ENCODE data around the gene NCBP1.
"Not testable (repeated sequence)": the region's sequence is repeated elsewhere in the genome, so short reads cannot be mapped to it uniquely, and the experiment has no call there.

NCBP1 gene

DNA sequence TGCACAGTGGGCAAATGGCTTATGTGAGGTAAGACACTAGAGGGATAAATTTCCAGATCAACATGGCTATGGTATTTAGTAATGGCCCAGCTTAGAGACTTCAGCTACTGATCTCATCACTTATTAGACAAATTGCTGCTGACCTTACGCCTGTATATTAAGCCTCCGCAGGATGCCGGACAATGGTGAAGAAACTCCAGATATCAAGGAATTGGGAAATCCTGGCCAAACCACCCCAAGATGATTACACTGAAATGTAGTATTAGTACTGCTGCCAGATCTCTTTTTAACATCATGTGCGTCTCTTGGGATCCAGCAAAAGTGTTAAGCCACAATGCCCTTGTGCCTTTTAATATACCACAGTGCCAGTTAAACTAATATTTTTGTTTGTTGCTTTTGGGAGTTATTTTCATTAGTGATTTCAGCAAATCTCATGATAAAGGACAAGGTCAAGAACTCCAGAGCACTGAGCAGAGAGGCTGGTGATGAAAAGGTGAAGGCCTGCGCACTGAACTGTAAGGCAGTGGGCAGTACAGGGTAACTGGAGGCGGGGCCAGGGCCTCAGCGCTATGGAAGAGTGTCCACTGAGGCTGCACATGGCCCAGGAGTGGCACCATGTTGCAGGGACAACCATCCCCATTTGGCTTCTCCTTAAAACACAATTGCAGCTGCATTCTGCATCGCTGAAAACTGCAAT, 32.9 kb upstream of the NCBP1 start:
- H3K9ac ChIP-seq (ENCODE audit: low read depth, low read length) = no peak overlapping the region
- H3K4me3 ChIP-seq (ENCODE audit: low read depth, low read length) = no peak overlapping the region
- H3K36me3 ChIP-seq (ENCODE audit: control insufficient read depth, insufficient read depth, low read length) = peaks cover 59% of the 10 kb centered on the region
- 0 out of 2 replicates have a peak, but pooled peaks cover 2% of the 10 kb centered on the region for H3K4me1 ChIP-seq (ENCODE audit: control insufficient read depth, insufficient read depth, low read length)
- H3K9me3 ChIP-seq (ENCODE audit: control insufficient read depth, insufficient read depth, low read length) = no peaks in the 10 kb centered on the region
- no peaks in the 10 kb centered on the region for H3K27me3 ChIP-seq (ENCODE audit: control insufficient read depth, insufficient read depth, low read length)
- no peak overlapping the region for H3K27ac ChIP-seq (ENCODE audit: low read depth, low read length)

DNA sequence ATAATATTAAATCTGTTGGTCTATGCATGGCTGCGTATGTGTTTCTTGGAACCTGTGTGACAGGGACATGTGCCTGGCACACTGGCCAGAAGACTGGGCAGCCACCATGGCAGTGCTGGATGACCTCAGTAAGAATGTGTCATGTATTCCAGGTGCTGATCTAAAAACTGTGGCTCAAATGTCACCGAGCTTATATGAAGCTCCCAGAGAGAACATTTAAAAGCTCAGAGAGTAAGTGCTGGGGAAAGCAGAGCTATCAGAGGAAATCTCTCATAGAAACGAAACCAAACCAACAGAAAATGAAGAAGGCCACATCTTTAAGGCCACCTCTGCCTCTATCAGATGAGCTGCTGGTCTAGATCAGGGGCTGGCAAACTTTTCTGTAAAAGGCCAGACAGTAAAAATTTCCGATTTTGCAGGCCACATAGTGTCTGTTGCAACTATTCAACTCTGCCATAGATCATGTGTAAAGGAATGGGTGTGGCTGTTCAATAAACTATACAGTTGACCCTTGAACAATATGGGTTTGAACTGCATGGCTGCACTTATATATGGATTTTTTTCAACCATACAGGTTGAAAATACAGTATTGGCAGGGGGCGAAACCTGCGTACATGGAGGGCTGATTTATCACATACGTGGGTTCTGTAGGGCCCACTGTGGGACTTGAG, 32.3 kb upstream of the NCBP1 start:
- Histone ChIP-seq H3K4me1 (ENCODE audit: control insufficient read depth, insufficient read depth, low read length) (0 out of 2 replicates have a peak, but pooled peaks cover 2% of the 10 kb centered on the region), H3K27ac (ENCODE audit: low read depth, low read length) (no peak overlapping the region), H3K4me3 (ENCODE audit: low read depth, low read length) (no peak overlapping the region), H3K36me3 (ENCODE audit: control insufficient read depth, insufficient read depth, low read length) (peaks cover 66% of the 10 kb centered on the region), H3K9ac (ENCODE audit: low read depth, low read length) (no peak overlapping the region), H3K27me3 (ENCODE audit: control insufficient read depth, insufficient read depth, low read length) (no peaks in the 10 kb centered on the region), H3K9me3 (ENCODE audit: control insufficient read depth, insufficient read depth, low read length) (no peaks in the 10 kb centered on the region)

DNA sequence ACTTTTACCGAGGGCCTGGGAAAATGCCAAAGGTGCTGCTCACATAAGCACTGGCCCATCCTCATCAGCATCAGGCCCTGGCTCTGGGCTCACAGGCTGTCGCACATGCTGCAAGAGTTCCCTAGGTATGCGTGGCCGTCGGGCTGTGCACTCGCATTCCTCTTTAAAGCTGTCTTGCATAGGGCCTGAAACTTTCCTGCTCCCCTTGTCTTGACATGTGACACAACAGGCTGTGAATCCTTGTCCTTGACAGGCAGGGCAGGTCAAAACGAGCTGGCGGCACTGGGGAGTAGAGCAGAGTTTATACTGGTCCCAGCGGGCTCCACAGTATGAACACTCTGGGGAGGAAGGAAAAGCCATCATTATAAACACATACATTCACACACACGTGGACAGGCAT, 31.2 kb upstream of the NCBP1 start:
- no peaks in the 10 kb centered on the region for H3K9me3 ChIP-seq (ENCODE audit: control insufficient read depth, insufficient read depth, low read length)
- 0 out of 2 replicates have a peak, but pooled peaks cover 2% of the 10 kb centered on the region for H3K4me1 ChIP-seq (ENCODE audit: control insufficient read depth, insufficient read depth, low read length)
- no peaks in the 10 kb centered on the region for H3K27me3 ChIP-seq (ENCODE audit: control insufficient read depth, insufficient read depth, low read length)
- no peak overlapping the region for H3K4me3 ChIP-seq (ENCODE audit: low read depth, low read length)
- H3K36me3 ChIP-seq (ENCODE audit: control insufficient read depth, insufficient read depth, low read length) = peaks cover 76% of the 10 kb centered on the region
- H3K27ac ChIP-seq (ENCODE audit: low read depth, low read length) = no peak overlapping the region
- H3K9ac ChIP-seq (ENCODE audit: low read depth, low read length) = no peak overlapping the region

DNA sequence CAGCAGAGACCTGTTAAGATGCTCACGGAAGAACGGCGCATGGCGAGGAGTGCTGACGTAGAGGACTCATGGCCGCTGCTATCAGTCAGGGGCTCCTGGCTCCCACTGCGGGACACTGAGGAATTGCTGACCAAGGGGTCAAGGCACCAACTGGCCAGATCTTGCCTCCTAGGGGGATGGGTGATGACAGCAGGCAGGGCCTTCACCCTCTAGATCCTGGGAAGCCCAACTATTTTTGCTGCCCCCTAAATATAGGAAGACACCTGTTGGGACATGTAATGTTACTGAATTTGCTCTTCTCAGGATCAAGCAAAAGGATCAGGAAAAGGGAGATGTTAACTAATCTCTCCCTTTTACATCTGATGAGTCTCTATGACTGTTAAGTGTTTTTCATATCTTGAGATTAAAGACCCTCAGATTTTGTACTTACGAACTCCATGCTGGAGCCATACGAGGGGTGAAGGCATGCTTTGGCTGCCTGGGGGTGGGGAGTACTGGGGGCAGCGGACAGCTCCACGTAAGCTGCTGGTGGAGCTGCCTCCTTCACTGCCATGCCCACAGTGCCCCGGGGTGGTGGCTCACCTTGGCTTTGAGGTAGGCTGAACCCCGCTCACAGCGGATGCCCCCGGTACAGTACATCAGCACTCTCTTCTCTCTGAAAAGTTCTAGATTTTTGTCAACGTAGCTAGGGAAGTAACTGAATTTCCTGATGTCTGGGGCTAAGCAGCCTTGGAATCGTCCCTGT, 28.5 kb upstream of the NCBP1 start:
- Histone ChIP-seq H3K27me3 (ENCODE audit: control insufficient read depth, insufficient read depth, low read length) (no peaks in the 10 kb centered on the region), H3K9me3 (ENCODE audit: control insufficient read depth, insufficient read depth, low read length) (no peaks in the 10 kb centered on the region), H3K4me3 (ENCODE audit: low read depth, low read length) (no peak overlapping the region), H3K36me3 (ENCODE audit: control insufficient read depth, insufficient read depth, low read length) (peaks cover 88% of the 10 kb centered on the region), H3K9ac (ENCODE audit: low read depth, low read length) (no peak overlapping the region), H3K4me1 (ENCODE audit: control insufficient read depth, insufficient read depth, low read length) (no peaks in the 10 kb centered on the region), H3K27ac (ENCODE audit: low read depth, low read length) (no peak overlapping the region)

DNA sequence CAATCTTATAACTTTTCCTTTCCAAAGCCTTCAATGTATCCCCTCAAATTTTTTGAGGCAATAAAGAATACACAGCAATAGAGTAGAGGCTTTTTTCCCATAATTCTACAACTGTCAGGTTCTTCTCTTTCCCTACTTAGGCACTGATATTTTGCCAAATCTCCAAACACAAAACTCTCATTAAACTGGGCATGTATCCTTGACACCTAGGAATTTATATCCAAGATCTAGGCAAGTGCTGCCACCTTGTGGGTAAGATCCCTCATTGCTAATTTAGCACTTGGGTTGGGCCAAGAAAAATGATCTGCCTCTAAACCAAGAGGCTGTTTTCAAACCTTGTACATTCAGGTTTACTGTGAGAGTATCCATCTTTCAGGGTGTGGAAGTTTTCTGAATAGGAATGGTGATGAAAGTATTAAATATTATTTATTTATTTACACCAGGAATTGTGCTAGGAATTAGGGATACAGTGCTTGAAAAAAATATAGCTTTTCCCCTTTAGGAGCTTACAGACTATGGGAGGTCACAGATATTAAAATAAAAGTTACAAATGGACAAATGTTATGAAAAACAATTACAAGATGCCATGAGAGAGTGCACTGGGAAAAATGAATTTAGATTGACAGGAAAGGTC, 18.1 kb upstream of the NCBP1 start:
- H3K9ac ChIP-seq (ENCODE audit: low read depth, low read length) = no peak overlapping the region

DNA sequence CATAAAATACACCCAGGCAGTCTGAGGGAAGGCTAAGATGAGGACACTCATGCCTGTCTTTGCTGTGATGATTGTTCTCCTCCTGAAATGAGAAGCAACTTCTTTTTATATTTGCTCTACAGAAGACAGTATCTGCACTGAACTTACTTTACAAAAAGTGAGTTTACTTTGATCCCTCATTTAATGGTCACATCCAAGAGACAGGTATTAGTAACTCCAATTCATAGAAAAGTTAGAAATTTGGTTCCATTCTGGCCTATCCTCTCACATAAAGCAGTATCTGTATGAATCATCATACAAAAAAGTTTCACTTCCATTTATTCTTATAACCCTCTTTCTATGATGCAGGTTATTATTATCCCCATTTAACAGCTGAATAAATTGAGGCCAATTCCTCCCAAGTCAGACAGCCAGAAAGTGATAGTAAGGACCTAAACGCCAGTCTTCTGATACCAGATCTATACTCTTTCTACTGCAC, 15.6 kb upstream of the NCBP1 start:
- H3K9ac ChIP-seq (ENCODE audit: low read depth, low read length) = no peak overlapping the region
- H3K27me3 ChIP-seq (ENCODE audit: control insufficient read depth, insufficient read depth, low read length) = no peaks in the 10 kb centered on the region
- no peak overlapping the region for H3K4me3 ChIP-seq (ENCODE audit: low read depth, low read length)
- H3K36me3 ChIP-seq (ENCODE audit: control insufficient read depth, insufficient read depth, low read length) = peaks cover 59% of the 10 kb centered on the region
- peaks cover 19% of the 10 kb centered on the region for H3K9me3 ChIP-seq (ENCODE audit: control insufficient read depth, insufficient read depth, low read length)
- H3K27ac ChIP-seq (ENCODE audit: low read depth, low read length) = no peak overlapping the region
- H3K4me1 ChIP-seq (ENCODE audit: control insufficient read depth, insufficient read depth, low read length) = no peaks in the 10 kb centered on the region

More for the DNA sequence above, 18.1 kb upstream of the NCBP1 start:
- no peak overlapping the region for H3K27ac ChIP-seq (ENCODE audit: low read depth, low read length)
- no peak overlapping the region for H3K4me3 ChIP-seq (ENCODE audit: low read depth, low read length)
- no peaks in the 10 kb centered on the region for H3K27me3 ChIP-seq (ENCODE audit: control insufficient read depth, insufficient read depth, low read length)
- H3K9me3 ChIP-seq (ENCODE audit: control insufficient read depth, insufficient read depth, low read length) = no peaks in the 10 kb centered on the region; the same call in 1 of the 2 replicates
- peaks cover 62% of the 10 kb centered on the region for H3K36me3 ChIP-seq (ENCODE audit: control insufficient read depth, insufficient read depth, low read length)
- H3K4me1 ChIP-seq (ENCODE audit: control insufficient read depth, insufficient read depth, low read length) = no peaks in the 10 kb centered on the region

DNA sequence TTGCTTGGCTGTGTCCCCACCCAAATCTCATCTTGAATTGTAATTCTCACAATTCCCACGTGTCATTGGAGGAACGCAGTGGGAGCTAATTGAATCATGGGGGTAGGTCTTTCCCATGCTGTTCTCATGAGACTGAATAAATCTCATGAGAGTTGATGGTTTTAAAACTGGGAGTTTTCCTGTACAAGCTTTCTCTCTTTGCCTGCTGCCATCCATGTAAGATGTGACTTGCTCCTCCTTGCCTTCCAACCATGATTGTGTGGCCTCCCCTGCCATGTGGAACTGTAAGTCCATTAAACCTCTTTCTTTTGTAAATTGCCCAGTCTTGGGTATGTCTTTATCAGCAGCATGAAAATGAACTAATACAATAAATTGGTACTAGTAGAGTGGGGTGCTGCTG, 13.6 kb upstream of the NCBP1 start:
- Histone ChIP-seq H3K9me3 (ENCODE audit: control insufficient read depth, insufficient read depth, low read length) (peaks cover 28% of the 10 kb centered on the region), H3K36me3 (ENCODE audit: control insufficient read depth, insufficient read depth, low read length) (peaks cover 62% of the 10 kb centered on the region)
- not testable (repeated sequence) for H3K27ac ChIP-seq (ENCODE audit: low read depth, low read length); H3K9ac ChIP-seq (ENCODE audit: low read depth, low read length); H3K27me3 ChIP-seq (ENCODE audit: control insufficient read depth, insufficient read depth, low read length); H3K4me1 ChIP-seq (ENCODE audit: control insufficient read depth, insufficient read depth, low read length); H3K4me3 ChIP-seq (ENCODE audit: low read depth, low read length)

DNA sequence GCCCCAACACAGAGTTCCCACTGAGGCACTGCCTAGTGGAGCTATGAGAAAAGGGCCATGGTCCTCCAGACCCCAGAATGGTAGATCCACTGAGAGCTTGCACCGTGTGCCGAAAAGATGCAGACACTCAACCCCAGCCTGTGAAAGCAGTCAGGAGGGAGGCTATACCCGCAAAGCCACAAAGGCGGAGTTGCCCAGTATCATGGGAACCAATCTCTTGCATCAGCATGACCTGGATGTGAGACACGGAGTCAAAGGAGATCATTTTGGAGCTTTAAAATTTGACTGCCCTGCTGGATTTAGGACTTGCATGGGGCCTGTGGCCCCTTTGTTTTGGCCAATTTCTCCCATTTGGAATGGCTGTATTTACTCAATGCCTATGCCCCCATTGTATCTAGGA, 11.1 kb upstream of the NCBP1 start:
- not testable (repeated sequence) for H3K4me3 ChIP-seq (ENCODE audit: low read depth, low read length); H3K27me3 ChIP-seq (ENCODE audit: control insufficient read depth, insufficient read depth, low read length); H3K4me1 ChIP-seq (ENCODE audit: control insufficient read depth, insufficient read depth, low read length); H3K27ac ChIP-seq (ENCODE audit: low read depth, low read length); H3K9ac ChIP-seq (ENCODE audit: low read depth, low read length)
- Histone ChIP-seq H3K36me3 (ENCODE audit: control insufficient read depth, insufficient read depth, low read length) (peaks cover 69% of the 10 kb centered on the region), H3K9me3 (ENCODE audit: control insufficient read depth, insufficient read depth, low read length) (peaks cover 28% of the 10 kb centered on the region)

DNA sequence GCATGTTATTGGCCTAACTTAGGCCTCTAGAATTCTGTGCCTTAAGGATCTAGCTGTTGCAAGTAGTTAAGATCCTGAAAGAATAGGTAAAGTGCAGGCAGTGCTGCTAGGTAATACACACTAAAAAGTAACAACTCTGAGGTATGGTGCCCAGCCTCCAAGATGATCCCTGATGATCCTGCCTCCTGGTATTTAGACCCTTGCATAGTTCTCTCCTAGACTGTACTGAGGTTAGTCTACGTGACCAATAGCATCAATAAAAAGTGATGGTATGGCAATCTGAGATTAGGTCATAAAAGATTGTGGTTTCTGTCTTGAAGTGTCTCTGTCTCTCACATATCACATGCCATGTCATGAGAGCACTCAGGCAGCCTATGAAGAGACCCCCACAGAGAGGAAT, 9.7 kb upstream of the NCBP1 start:
- Histone ChIP-seq H3K36me3 (ENCODE audit: control insufficient read depth, insufficient read depth, low read length) (peaks cover 65% of the 10 kb centered on the region), H3K27ac (ENCODE audit: low read depth, low read length) (no peak overlapping the region), H3K9me3 (ENCODE audit: control insufficient read depth, insufficient read depth, low read length) (peaks cover 28% of the 10 kb centered on the region), H3K4me3 (ENCODE audit: low read depth, low read length) (no peak overlapping the region), H3K4me1 (ENCODE audit: control insufficient read depth, insufficient read depth, low read length) (peaks cover 4% of the 10 kb centered on the region; the same call in 1 of the 2 replicates), H3K27me3 (ENCODE audit: control insufficient read depth, insufficient read depth, low read length) (no peaks in the 10 kb centered on the region), H3K9ac (ENCODE audit: low read depth, low read length) (no peak overlapping the region)

DNA sequence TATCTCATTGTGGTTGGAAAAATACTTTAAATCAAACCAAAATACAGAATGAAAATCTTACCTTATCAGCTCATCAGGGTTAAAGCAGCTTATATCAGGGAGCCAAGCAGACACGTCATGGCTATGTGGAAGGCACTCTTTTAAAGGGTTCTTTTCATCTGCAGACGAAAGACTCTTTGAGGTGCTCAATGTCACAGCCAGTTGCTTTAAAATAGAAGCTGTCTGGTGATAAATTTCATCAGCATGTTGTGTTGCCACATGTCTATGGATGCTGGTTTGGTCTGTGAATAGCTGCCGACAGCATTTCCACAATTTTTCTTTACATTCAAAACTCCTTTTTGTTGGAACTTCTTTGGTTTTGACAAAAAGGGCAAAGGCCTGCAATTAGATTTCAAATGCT, 8.0 kb upstream of the NCBP1 start:
- Histone ChIP-seq H3K4me1 (ENCODE audit: control insufficient read depth, insufficient read depth, low read length) (peaks cover 6% of the 10 kb centered on the region; the same call in 1 of the 2 replicates), H3K27ac (ENCODE audit: low read depth, low read length) (no peak overlapping the region), H3K36me3 (ENCODE audit: control insufficient read depth, insufficient read depth, low read length) (peaks cover 60% of the 10 kb centered on the region), H3K9me3 (ENCODE audit: control insufficient read depth, insufficient read depth, low read length) (peaks cover 28% of the 10 kb centered on the region), H3K9ac (ENCODE audit: low read depth, low read length) (no peak overlapping the region), H3K27me3 (ENCODE audit: control insufficient read depth, insufficient read depth, low read length) (no peaks in the 10 kb centered on the region), H3K4me3 (ENCODE audit: low read depth, low read length) (no peak overlapping the region)

All from HUES48 (cell line).